GM10847 (cell line): Measurements from ENCODE around the gene STK39.

Experiments used
- POLR2A ChIP-seq: IDR thresholded peaks from 2 replicates; pipeline ENCODE4 v1.6.1; 2011; ENCODE audit not compliant: insufficient read length; ENCODE audit errors: extremely low read depth

STK39 gene

DNA sequence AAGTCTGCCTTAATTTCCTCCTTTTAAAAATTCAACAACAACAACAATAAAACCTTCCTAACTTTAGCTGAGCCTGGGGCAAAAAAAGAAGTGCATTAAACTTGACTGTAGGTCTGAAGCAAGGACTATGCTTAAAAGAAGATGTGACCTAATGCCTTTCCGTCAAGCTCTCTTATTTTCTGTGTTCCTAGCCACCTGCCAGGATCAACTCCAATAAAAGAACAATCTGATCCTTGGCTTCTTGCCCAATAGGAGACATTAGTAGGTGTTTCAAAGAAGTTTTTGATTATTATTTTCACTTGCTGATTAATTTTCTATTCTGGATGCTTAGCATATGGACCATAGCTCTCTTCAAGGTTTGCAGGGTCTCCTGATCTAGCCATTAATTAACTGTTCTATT, 237.5 kb downstream of the STK39 start:
- no peak for TF ChIP-seq POLR2A

DNA sequence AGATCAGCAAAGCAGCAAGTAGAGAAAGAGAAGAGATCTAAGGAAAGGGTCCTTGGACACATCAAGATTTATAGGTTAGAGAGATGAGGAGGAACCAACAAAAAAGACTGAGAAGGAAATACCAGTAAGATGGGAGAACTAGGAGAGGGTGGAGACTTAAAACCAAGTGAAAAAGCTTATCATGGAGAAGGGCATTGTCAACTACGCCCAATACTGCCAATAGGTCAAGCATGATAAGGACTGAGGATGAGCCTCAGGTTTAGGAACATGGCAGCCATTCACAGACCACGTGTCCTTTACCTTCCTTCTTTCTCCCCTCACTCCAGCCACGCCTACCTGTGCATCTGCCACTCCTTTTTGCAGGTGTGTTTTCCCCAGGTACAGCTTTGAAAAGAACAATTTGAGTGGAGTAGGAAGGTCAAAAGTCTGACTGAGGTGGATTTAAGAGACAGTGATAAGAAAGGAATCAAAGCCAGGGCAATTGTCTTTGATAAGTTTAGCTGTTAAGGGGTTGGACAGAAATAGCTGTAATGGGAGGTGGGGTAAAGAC, 238.7 kb downstream of the STK39 start:
- TF ChIP-seq POLR2A = no peak

DNA sequence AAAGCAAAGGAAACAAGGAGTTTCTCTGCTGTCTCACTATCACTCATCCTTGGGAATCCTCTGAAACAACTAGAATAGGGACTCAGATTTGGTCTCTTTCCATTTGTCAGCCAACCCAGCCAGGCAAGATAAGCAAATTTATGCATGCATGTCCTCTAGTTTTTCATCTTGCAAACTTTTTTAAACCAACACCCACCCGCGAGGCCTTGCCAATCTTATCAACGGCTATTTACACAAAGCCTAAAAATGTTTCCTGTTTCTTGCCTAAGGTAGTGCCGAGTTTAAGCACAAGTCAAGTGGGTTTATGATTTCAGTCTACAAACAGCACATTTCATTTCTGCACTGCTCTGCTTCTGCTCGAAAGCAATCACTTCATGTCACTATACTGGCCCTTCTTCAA, 240.9 kb downstream of the STK39 start:
- no peak for TF ChIP-seq POLR2A

- TF ChIP-seq POLR2A = no peak
Measured at GRCh38 chr2:168005586-168005985, 241.8 kb downstream of the STK39 start.

- TF ChIP-seq POLR2A = no peak
Measured at GRCh38 chr2:168003876-168004275, 243.5 kb downstream of the STK39 start.

DNA sequence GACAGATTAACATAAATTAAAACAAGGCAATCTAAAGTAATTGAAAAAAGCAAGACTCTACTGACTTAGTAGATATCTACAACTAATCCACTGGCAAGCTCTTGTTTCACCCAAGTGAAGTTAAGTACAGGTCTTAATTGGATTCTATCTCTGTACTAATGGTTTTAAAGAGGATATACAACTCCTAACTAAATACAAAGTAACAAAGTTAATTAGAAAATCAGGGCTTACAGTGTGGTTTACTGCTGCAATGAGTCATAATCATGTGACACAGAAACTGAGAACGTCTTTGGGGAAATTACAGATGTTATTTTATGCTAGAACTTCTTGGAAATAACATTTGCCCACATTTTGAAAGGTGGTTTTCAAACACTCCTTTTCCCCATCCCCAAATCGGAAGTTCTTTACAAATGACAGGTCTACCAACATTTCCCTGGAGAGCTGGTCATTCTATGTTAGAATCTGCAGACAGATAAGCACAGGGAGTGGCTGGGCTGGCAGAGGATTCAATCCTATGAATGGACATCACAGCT, 245.3 kb downstream of the STK39 start:
- TF ChIP-seq POLR2A = no peak

DNA sequence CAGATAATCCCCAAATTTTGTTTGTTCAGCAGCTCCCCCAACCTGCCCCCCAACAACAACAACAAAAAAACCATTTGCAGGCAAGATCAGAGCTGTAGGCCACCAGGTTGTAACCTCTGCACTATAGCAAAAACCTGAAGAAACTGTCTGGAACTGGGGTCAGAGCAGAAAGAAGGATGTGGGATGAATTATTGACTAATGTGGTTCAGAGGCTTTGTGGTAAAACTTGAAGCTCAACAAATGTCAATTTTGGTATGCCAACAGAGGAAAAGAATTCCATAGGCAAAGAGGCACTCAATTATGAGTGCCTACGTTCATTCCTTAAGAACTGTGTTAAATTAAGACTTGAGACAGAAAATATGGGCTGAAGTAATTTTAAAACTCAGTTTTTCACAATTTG, 255.1 kb downstream of the STK39 start:
- no peak for TF ChIP-seq POLR2A

DNA sequence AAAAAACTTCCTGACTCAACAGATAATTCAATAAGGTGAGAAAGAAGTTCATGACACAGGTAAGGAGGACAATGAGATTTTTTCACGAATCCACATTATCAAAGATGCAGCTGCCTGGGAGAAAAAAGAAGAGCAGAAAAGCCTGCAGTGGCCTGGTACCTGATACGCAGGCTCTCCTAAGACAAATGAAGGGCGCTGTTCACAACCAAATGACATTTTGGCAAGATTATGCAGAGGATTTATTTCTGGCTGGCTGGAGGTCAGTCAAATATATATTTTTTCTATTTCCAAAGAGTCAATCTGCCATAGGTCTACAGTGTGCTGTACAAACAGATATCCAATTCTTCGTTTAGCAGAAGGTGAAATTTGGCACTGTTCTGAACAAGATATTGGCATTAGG, 257.3 kb downstream of the STK39 start:
- TF ChIP-seq POLR2A = no peak

GRCh38 chr2:167988296-167988695, 259.1 kb downstream of the STK39 start:
- TF ChIP-seq POLR2A = no peak

DNA sequence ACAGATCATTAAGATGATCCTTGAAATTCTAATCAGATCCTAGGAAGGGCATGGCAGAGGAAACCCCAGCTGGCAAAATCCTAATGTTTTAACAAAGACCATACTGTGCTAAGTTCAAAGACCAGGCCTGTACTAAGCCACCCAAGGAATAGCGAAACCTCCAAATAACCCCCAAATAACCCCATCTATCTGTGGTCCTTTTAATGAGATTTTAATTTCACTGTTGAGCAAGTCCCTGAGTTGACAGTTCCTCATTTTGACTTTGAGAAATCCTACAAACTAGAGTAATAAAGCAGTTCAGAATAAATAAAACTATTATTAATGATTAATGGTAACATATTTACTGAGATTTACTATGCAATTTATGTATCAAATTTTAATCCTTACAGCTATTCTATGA, 259.8 kb downstream of the STK39 start:
- no peak for TF ChIP-seq POLR2A

GRCh38 chr2:167987026-167987425, 260.4 kb downstream of the STK39 start:
- TF ChIP-seq POLR2A = no peak

DNA sequence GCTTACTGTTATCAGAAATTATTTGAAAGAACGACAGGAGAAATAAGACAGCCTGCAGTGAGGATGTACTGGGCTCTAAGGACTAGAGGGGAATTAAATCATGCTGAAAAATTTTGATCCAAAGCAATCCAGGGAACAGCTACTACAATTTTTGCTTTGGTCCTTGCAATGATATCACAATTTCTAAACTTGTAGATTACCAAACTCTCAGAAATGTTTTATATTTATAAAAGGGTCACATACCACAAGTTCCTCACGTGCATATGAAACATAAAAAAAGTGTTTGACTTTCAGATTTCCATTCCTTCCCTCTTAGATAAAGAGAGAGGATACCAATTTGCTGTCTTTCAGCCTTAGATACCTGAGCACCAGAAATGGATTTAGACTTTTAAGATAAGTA, 261.2 kb downstream of the STK39 start:
- TF ChIP-seq POLR2A = no peak

DNA sequence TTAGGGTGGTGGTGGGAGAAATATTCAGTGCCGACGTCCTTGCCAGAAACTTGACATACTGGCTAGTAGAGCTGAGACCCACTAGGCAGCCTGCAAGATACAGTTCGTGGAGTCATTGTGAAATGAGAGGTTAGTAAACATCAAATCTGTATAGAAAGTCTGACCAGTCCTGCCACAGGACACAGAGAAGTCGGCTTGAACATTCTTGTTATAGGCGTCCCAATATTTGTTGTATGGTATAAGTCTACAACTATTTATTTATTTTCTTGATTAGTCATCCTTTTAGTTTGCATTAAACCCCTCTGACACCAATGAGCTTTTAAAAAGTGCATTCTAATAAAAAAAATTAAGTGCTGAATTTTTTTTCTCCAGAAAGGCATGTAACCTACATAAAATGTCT, 265.4 kb downstream of the STK39 start:
- no peak for TF ChIP-seq POLR2A

DNA sequence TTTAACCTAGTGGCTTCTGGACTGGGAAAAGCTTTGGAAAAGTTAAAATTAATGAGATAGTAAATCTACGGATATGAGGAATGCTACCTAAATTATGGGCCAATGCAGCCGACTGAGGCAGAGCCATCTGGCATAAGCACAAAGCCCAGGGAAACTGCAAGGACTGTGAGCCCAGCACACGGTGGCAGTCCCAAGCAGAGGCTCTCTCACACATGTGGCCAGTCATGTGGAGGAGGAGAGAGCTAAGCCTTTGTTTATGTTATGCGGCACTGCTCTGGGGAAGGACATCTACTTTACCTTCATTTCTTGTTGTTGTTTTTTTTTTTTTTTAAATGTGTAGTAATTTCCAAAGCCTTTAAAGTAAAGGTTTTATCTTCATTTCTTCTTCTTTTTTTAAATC, 267.0 kb downstream of the STK39 start:
- no peak for TF ChIP-seq POLR2A

GRCh38 chr2:167972746-167973145, 274.6 kb downstream of the STK39 start:
- TF ChIP-seq POLR2A = no peak

DNA sequence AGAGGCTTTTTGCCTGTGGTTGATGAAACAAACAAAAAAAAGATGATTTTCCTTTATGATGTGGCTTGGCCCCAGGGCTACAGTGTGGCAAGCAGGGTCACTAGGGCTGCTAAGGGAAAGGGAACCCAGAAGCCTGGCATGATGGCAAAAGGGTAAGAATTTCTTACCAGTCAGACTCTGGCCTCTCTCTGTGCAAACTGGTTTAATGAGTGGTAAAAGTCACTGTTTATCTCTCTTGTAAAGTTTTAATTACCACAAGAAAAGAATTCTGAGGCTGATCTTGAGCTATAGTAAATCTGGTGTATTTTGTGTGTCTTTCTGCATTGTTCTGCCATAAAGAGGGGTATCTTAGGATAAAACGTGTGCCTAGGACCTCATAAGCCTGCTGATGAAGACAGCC, 275.4 kb downstream of the STK39 start:
- no peak for TF ChIP-seq POLR2A

DNA sequence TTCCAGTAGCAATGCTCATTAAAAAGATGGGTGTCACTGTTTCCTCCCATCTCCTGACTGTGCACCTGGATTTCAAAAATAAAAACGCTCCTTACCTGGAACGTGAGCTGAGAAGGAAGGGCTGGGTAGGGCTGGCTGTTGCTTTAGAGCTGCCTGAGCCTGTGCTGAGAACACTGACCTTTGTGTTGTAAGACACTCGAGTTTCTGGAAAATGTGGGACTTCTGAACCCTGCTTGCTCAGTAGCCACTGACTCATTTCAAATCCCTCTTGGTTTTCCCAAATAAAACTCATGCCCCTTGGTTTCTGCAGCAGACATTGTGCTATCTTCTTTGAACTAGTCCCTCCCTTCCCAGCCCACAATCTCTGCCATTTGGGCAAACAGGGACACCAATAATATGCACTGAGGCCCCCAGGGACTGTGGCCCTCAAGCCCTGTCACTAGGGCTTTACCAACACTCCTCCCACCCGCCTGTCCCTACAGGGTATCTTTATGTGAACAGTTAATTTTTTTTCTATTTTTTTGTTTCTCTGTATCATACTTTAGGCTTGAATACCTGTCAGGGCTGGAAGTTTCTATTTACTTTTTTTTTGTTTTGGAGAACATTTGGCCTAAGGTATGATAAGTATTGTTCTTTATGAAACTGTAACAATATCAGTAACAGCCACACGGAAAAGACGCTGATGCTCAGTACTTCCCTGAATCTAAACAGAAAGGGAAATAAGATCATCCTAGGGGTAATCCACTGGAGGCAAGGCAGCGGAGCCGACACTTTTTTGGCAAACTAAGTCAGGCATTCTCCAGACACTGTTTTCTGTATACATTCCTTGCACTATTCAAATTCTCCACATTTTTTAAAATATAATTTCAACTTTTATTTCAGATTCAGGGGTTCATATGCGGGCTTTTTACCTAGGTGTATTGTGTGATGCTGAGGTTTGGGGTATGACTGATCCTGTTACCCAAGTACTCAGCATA, 280.2 kb downstream of the STK39 start:
- no peak for TF ChIP-seq POLR2A
